Stimulated activated CD8-positive, alpha-beta memory T cell treated with anti-CD3 and anti-CD28 coated beads, Interleukin-15, amount 100 ng/mL, for 24 hours (primary cell): ENCODE data around the gene POMGNT1.

Experiments used
- DNase-seq: peaks from one replicate; pipeline ENCODE4 v3.0.0-alpha.2; 2020; ENCODE audit warnings: low read depth

POMGNT1 gene

DNA sequence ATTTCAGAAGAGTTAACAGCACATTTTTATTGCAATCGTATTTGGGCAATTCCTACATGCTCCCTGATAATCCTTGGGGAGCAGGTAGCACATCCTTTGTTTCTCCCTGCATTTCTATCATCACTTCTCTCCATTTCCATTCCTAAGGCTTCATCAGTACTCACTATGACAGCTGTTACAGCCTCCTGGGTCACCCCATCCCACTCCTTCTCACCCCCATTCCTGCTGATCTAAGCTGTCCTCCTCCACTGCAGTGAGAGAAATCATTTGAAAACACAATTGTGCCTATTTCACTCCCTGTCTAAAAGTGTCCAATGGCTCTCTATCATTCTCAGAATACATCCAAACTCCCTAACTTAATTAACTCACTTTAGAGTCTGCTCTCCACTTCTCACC lies 40.3 kb downstream of the POMGNT1 start:
- no peak for DNase-seq

DNA sequence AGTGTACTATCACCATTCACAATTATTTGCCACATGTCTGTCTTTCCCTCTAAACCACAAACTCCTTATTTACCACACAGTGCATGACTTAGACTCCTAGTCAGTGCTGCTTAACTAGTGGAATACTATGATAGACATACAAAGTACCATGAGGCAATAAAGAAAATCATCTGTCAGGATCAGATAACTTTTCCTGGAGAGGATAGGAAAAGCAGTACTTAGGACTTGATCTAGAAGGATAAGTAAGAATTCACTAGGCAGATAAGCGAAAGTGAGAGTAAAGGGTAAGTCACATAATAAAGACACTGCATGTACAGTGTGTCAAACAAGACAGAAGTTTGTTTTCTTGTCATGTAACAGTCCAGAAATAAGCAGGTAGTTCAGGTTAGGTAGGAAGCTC lies 44.5 kb downstream of the POMGNT1 start:
- DNase-seq: no peak

DNA sequence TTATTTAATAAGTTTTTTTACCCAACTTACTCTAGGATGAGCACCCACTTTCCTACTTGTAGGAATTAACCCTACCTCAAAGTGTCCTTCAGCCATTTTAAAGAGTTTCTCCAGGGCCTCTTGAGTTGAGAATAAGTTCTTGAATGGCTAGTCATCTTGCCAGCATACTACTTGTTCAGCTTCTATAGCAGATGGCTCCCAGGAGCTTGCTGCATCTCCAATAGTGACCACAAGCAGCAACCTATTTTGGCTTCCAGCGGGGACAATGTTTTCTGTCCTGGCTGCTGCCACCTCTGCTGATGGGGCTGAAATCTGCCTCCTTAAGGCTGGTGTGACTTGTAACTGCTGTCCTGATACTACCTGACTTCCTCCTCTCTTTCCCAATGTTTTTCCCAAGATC lies 45.0 kb downstream of the POMGNT1 start:
- no peak for DNase-seq

DNA sequence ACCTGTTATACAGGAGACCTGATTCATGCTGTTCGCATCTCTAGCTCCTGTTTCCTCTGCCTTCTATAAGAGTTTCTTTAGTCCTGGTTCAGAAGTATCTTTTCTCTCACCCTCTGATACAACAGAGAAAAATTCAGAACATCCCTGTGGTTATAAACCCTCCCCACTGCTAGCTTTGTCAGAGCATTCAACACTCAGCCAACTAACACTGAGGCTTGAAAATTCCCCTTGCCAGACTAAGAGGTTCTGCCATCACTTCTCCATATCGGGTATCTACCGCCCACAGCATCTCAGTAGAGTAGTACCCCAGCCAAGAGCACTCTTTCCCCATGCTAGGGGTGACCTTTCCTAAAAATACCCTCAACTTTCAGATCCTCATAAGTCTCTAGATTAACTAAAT lies 46.2 kb downstream of the POMGNT1 start:
- DNase-seq: no peak

DNA sequence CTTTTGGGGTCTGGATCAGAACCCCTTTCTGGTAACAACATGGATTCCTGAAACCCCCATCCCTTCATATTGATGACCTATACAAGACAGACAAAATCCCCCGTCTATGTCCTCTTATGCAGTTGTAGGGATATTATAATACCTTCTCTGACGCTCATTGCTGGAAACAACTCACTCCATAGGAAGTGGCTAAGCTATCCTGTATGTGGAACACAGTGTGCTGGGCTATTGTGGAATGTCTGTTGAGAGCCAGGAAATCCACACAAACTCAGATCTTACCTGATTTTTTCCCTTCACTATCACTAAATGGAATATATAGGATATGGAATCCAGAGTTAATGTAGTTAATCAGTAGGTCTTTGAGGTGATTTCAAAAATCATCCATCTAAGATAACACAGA lies 48.1 kb downstream of the POMGNT1 start:
- no peak for DNase-seq

DNA sequence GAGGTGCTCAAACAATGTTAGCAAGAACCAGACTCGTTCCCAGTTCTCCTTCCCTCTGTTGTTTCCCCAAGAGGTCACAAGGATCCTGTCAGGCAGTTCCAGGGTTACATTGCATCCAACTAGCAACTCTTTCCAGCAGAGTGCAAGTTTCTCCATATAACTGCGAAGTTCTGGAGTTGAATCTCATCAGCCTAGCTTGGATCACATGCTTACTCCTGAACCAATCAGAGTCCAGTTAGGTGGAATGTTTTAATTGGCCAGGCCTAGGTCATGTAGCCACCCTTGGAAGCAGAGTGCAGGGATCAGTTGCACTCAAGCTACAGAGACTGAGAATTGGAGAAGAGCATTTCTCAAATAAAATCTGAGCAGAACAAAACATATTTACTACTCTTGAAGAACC lies 49.9 kb downstream of the POMGNT1 start:
- DNase-seq: no peak
